HepG2 (cell line): Measurements from ENCODE around the gene NDUFB10. TPM values are rescaled to one million over a fixed set of nuclear protein-coding genes. Genes with fewer than 3 reads are reported as not detected.

Experiments used
- ARHGAP35 ChIP-seq: sonication (generic); formaldehyde crosslinking; IDR thresholded peaks from 2 replicates; pipeline ENCODE4 v1.9.0; 2022; ENCODE audit warnings: mild to moderate bottlenecking, inconsistent platforms, moderate library complexity, missing genetic modification reagents, borderline replicate concordance
- ARID4A ChIP-seq: sonication (generic); formaldehyde crosslinking; IDR thresholded peaks from 2 replicates; pipeline ENCODE4 v1.5.0; 2020; ENCODE audit warnings: mild to moderate bottlenecking, missing genetic modification reagents, borderline replicate concordance
- BORCS8-MEF2B ChIP-seq: sonication (generic); formaldehyde crosslinking; IDR thresholded peaks from 2 replicates; pipeline ENCODE4 v1.8.0; 2022; ENCODE audit warnings: mild to moderate bottlenecking, missing genetic modification reagents
- CREB1 ChIP-seq, 2 experiments: fragments of 450-650 bp in 1 of 2; IDR thresholded peaks; 2 replicates each; pipeline ENCODE4 v1.6.1; 2016 to 2017; ENCODE audit warnings: control low read depth in 1 of 2, mild to moderate bottlenecking in 1 of 2, missing compliant biosample characterization in 1 of 2, missing genetic modification characterization in 1 of 2
- FOXA1 ChIP-seq, 2 experiments: fragments of 450-650 bp in 1 of 2; sonication (generic) in 1 of 2; formaldehyde crosslinking in 1 of 2; IDR thresholded peaks; 2 replicates each; pipeline versions ENCODE4 v1.4.0 to v1.6.1; 2016 to 2020; ENCODE audit warnings: missing genetic modification reagents in 1 of 2
- GZF1 ChIP-seq: sonication (generic); formaldehyde crosslinking; IDR thresholded peaks from 2 replicates; pipeline ENCODE4 v1.5.1; 2020; ENCODE audit warnings: mild to moderate bottlenecking, missing genetic modification reagents
- HNRNPK ChIP-seq: fragments of 200-400 bp; formaldehyde crosslinking; IDR thresholded peaks from 2 replicates; pipeline ENCODE4 v1.6.1; 2018; ENCODE audit warnings: low read length, low read depth, moderate library complexity, mild to moderate bottlenecking; ENCODE audit not compliant: poor library complexity, severe bottlenecking
- IKZF4 ChIP-seq: sonication (generic); formaldehyde crosslinking; IDR thresholded peaks from 2 replicates; pipeline ENCODE4 v1.5.1; 2020; ENCODE audit warnings: borderline replicate concordance, mild to moderate bottlenecking, low read depth, missing genetic modification reagents; ENCODE audit errors: not compliant biosample characterization
- MIER3 ChIP-seq: IDR thresholded peaks from 2 replicates; pipeline ENCODE4 v1.6.1; 2016; ENCODE audit warnings: missing compliant biosample characterization, borderline replicate concordance
- MZF1 ChIP-seq: sonication (generic); formaldehyde crosslinking; IDR thresholded peaks from 2 replicates; pipeline ENCODE4 v1.8.1; 2023; ENCODE audit warnings: mild to moderate bottlenecking, missing genetic modification reagents, borderline replicate concordance
- NFKB2 ChIP-seq: sonication (generic); formaldehyde crosslinking; IDR thresholded peaks from 2 replicates; pipeline ENCODE4 v1.4.0; 2020; ENCODE audit warnings: missing genetic modification reagents, borderline replicate concordance
- PHF8 ChIP-seq: sonication (generic); formaldehyde crosslinking; IDR thresholded peaks from 2 replicates; pipeline ENCODE4 v1.5.0; 2020; ENCODE audit warnings: missing genetic modification reagents
- POLR2A ChIP-seq, 2 experiments: IDR thresholded peaks; 2 replicates each; pipeline ENCODE4 v1.6.1; 2011; ENCODE audit warnings: low read depth in 2 of 2, low read length in 2 of 2, mild to moderate bottlenecking in 1 of 2, moderate library complexity in 1 of 2; ENCODE audit not compliant: insufficient read depth in 1 of 2
- RXRA ChIP-seq: sonication (generic); formaldehyde crosslinking; IDR thresholded peaks from 2 replicates; pipeline ENCODE4 v1.5.1; 2020; ENCODE audit warnings: missing genetic modification reagents
- SRY ChIP-seq: sonication (generic); formaldehyde crosslinking; IDR thresholded peaks from 2 replicates; pipeline ENCODE4 v1.8.0; 2022; ENCODE audit warnings: mild to moderate bottlenecking, missing genetic modification reagents
- YY1 ChIP-seq: IDR thresholded peaks from 2 replicates; pipeline ENCODE4 v1.6.1; 2011; ENCODE audit warnings: low read length, low read depth, moderate library complexity, mild to moderate bottlenecking; ENCODE audit not compliant: insufficient read depth, insufficient replicate concordance
- ZNF101 ChIP-seq: sonication (generic); formaldehyde crosslinking; IDR thresholded peaks from 2 replicates; pipeline ENCODE4 v1.4.0; 2020; ENCODE audit warnings: mild to moderate bottlenecking, low read depth, missing genetic modification reagents, borderline replicate concordance
- ZNF224 ChIP-seq: sonication (generic); formaldehyde crosslinking; IDR thresholded peaks from 2 replicates; pipeline ENCODE4 v1.5.0; 2020; ENCODE audit warnings: mild to moderate bottlenecking, missing genetic modification reagents
- ZNF260 ChIP-seq: sonication (generic); formaldehyde crosslinking; IDR thresholded peaks from 2 replicates; pipeline ENCODE4 v1.4.0; 2020; ENCODE audit warnings: missing genetic modification reagents, low read depth, mild to moderate bottlenecking, borderline replicate concordance
- ZNF44 ChIP-seq: sonication (generic); formaldehyde crosslinking; IDR thresholded peaks from 2 replicates; pipeline ENCODE4 v1.5.1; 2020; ENCODE audit warnings: mild to moderate bottlenecking, missing genetic modification reagents
- polyA plus RNA-seq, 8 experiments: library from polyadenylated mRNA; depleted of rRNA in 3 of 8; stranded (reverse) in 7 of 8; unstranded in 1 of 8; fragments of >200 nt; fragmentation: Illumina TruSeq in 4 of 8; extraction: Trizol in 4 of 8; gene quantifications; 2 replicates each; pipeline versions ENCODE4 v1.2.1 to v1.2.3, GENCODE V29; 2011 to 2016; ENCODE audit warnings: low read depth in 4 of 8, missing spikeins in 1 of 8, mixed read lengths in 1 of 8; ENCODE audit not compliant: insufficient read depth in 1 of 8
- total RNA-seq, 5 experiments: library from RNA; depleted of rRNA; stranded (reverse); fragments of >200 nt; fragmentation: Illumina TruSeq; extraction: Trizol; gene quantifications; 2 replicates each; pipeline ENCODE4 v1.2.3, GENCODE V29; 2016; ENCODE audit warnings: low read depth in 1 of 5
- TF ChIP-seq, protein P1 (sequence below): IDR thresholded peaks from 2 replicates; pipeline ENCODE4 v1.6.1; 2016; ENCODE audit warnings: control low read depth

The NDUFB10 gene
- total and polyA plus RNA-seq, 2 of the 13 experiments (the other 11 are each of a cell fraction or from before 2014, with no cell fraction given) = 68.6 to 157 TPM

- TF ChIP-seq ARID4A (CRISPR knock-in tag) (peak; percentile 93), ZNF101 (no peak), SRY (no peak), MZF1 (no peak), POLR2A (IDR thresholded peaks at IDR 0.05; ENCODE audit: insufficient read depth in 1 of 2, low read depth in 2 of 2, low read length in 2 of 2) (peak; percentile 58 to 63), PHF8 (CRISPR knock-in tag) (peak; percentile 61), HNRNPK (peak; percentile 67), GZF1 (CRISPR knock-in tag) (no peak), NFKB2 (CRISPR knock-in tag) (peak; percentile 33; the same call in 1 of the 2 replicates), IKZF4 (CRISPR knock-in tag) (peak; percentile 37), ZNF224 (no peak), ARHGAP35 (CRISPR knock-in tag) (peak; percentile 56; the same call in 1 of the 2 replicates), FOXA1 (IDR thresholded peaks at IDR 0.05) (no peak), FOXA1 (CRISPR knock-in tag; IDR thresholded peaks at IDR 0.05) (peak; percentile 11; the same call in 1 of the 2 replicates), MIER3 (CRISPR knock-in tag) (no peak), CREB1 (IDR thresholded peaks at IDR 0.05) (no peak), CREB1 (CRISPR knock-in tag; IDR thresholded peaks at IDR 0.05) (no peak), BORCS8-MEF2B (CRISPR knock-in tag) (no peak; the same call in 1 of the 2 replicates), ZNF44 (CRISPR knock-in tag) (no peak), YY1 (peak; percentile 98), ZNF260 (CRISPR knock-in tag) (no peak), RXRA (CRISPR knock-in tag) (peak; percentile 85)
- TF ChIP-seq, protein P1, sequence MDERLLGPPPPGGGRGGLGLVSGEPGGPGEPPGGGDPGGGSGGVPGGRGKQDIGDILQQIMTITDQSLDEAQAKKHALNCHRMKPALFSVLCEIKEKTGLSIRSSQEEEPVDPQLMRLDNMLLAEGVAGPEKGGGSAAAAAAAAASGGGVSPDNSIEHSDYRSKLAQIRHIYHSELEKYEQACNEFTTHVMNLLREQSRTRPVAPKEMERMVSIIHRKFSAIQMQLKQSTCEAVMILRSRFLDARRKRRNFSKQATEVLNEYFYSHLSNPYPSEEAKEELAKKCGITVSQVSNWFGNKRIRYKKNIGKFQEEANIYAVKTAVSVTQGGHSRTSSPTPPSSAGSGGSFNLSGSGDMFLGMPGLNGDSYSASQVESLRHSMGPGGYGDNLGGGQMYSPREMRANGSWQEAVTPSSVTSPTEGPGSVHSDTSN = no peak
Measured at GRCh38 chr16:1983544-1984346, 24.4 kb downstream of the NDUFB10 start, which contains the start of gene GFER (continued).
